HG03571 (cell line): ENCODE measurements around the gene ENTPD1.
A peak's percentile ranks its signal among the peaks of the same experiment; 100 is the strongest.
"Not testable (repeated sequence)": the region's sequence is repeated elsewhere in the genome, so short reads cannot be mapped to it uniquely, and the experiment has no call there.

ENCODE experiments used
- ATAC-seq: cut with Tn5 transposase; IDR thresholded peaks from one replicate; pipeline ENCODE4 v1.9.1; 2021; ENCODE audit not compliant: unreplicated experiment

Gene ENTPD1

DNA sequence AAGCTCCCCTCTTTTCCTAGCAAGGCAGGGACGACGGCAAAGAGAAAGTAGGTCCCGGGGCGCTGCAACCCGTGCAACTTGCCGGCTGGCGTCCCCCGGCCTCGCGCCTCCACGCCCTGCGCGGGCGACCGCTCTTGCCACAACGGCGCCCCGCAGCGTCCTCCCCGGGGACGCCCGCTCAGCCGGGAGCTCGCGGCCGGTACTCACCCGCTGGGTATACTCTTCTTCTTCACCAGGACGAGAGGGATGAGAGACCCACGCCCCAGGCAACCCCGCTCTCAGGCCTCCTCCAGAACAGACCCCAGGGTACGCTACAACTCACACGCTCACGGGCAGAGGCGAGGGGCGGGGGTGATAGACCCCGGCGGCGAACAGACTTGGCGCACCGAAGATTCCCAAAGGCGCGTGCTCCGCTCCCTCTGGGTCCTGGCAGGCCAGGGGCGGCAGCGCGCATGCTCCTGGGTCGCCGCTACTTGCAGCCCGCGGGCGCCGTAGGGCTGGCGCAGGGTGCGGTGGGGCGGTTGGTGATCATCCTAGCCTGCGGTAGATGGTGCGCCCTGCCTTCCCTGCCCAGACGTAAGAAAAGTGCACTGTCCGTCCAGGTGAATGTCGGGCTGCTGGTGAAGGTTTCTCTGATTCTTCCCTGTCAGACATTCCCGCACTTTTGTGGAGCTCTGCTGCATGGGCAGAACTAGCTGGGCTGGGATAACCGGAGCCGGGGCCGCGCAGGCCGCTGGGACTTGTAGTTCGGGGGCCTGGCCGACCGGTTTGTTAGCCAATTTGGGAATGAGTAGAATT lies 151.7 kb downstream of the ENTPD1 start, which contains the start of gene CC2D2B:
CC2D2B (plus strand) TSS at position 520 of the 798 bp plus-strand sequence. CDS start 3,349 bp downstream, outside the sequence.
- peak; percentile 85 for ATAC-seq

DNA sequence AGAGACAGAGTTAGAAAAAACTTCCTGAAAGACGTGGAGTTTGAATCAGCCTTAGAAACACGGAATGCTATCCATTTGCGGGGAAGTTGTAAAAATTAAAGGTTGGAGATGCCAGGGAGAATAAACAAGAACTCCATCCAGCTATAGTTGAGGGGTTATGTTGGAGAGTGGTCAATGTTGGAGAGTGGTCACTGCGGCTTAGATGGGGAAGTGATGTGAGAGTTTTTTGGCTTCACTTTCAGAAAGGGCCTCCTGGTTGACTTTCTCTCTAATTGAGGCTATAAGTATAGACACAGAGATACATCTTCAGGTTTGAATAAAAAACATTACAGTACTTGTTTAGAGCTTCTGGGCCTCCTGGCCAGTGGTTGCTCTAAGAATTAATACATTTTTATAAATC lies 152.5 kb downstream of the ENTPD1 start:
- ATAC-seq = no peak

DNA sequence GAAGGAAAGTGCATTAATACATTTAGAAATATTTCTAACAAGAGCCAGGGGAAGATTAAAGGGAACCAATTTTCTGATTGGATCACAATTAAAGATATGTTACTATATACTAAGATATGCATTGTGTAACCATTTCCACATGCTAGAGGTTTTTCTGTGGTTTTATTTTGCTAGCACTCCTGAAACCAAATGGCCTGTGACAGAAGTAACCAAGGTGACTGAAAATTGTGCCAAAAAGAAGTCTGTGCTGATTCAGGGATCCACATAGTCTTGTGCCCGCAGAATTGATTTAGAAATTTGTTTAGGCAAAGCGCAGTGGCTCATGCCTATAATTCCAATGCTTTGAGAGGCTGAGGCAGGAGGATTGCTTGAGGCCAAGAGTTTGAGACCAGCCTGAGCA lies 153.6 kb downstream of the ENTPD1 start:
- no peak for ATAC-seq

DNA sequence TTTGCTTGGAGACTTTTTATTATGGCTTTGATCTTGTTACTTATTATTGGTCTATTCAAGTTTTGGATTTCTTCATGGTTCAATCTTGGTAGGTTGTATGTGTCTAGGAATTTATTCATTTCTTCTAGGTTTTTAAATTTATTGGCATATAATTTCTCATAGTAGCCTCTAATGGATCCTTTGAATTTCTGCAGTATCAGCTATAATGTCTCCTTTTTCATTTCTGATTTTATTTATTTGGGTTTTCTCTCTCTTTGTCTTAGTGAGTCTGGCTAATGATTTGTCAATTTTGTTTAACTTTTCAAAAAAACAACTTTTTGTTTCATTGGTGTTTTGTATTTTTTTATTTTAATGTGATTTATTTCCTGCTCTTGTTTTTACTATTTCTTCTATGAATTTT lies 160.1 kb downstream of the ENTPD1 start:
- not testable (repeated sequence) for ATAC-seq
